Measurements from ENCODE around the gene CAPRIN2. TPM values are rescaled to one million over a fixed set of nuclear protein-coding genes. Genes with fewer than 3 reads are reported as not detected.

The CAPRIN2 gene
- total RNA-seq, 1 experiment from 2014 or later, result 123 TPM

DNA sequence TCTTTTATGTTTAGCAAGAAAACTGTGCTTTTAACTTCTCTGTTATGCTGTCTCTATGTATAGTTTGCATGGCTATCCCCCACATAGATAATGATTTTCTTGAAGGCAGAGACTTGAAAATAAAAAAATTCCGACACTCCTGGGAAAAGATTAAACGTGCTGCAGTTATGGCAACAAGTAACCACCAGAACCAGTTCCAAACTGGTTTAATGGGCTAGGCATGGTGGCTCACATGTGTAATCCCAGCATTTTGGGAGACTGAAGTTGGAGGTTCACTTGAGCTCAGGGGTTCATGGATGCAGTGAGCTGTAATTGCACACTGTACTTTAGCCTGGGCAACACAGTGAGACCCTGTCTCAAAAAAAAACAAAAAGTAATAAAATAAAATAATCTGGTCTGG, 15.1 kb upstream of the CAPRIN2 start:
- no CpG with 5 or more reads among the region's 2 CpGs for WGBS (ENCODE audit: extremely low coverage, insufficient read length, low lambda C conversion rate)
- H3K9ac ChIP-seq (ENCODE audit: extremely low read depth, insufficient read length, low read length), result no peak overlapping the region
- no peak overlapping the region for H3K27ac Mint-ChIP-seq
- H2AK5ac ChIP-seq (ENCODE audit: insufficient read length, low read length), result no peak overlapping the region
- peaks cover 10 to 17% (median 11%) of the 10 kb centered on the region in 3 experiments for H3K36me3 Mint-ChIP-seq (ENCODE audit: insufficient read depth in 1 of 3, low read depth in 3 of 3)
- no peak overlapping the region for H3K27ac ChIP-seq (ENCODE audit: insufficient read length, low read depth, low read length)
- H2BK20ac ChIP-seq (ENCODE audit: low read depth, low read length, poor library complexity, severe bottlenecking), result no peak overlapping the region
- H3K27me3 ChIP-seq (ENCODE audit: insufficient read depth, low read length), result no peaks in the 10 kb centered on the region
- H4K20me1 ChIP-seq (ENCODE audit: control insufficient read depth, insufficient read depth, insufficient read length), result no peaks in the 10 kb centered on the region
- TF ChIP-seq CTCF (conservative IDR thresholded peaks at IDR 0.05), result no peak
- H3K23me2 ChIP-seq (ENCODE audit: insufficient read length, low read depth, low read length, poor library complexity, severe bottlenecking), result no peaks in the 10 kb centered on the region
- H3K4ac ChIP-seq (ENCODE audit: low read depth, low read length), result no peak overlapping the region
- H3K23ac ChIP-seq (ENCODE audit: insufficient read length, low read depth, low read length), result no peak overlapping the region
- no peak overlapping the region for H2AFZ ChIP-seq (ENCODE audit: low read length)
- no peaks in the 10 kb centered on the region for H3K79me1 ChIP-seq (ENCODE audit: insufficient read depth, low read depth, low read length, poor library complexity, severe bottlenecking)
- no peak overlapping the region for H3K4me3 Mint-ChIP-seq
- no peak overlapping the region for H2BK120ac ChIP-seq (ENCODE audit: low read depth, low read length, poor library complexity, severe bottlenecking)
- no peak overlapping the region for H2BK15ac ChIP-seq (ENCODE audit: low read depth, low read length)
- no peak overlapping the region for H3K18ac ChIP-seq (ENCODE audit: insufficient read length, low read depth, low read length)
- H3K4me2 ChIP-seq (ENCODE audit: insufficient read depth, insufficient read length, low read length), result no peak overlapping the region
- H3K56ac ChIP-seq (ENCODE audit: insufficient read length, low read depth, low read length), result no peak overlapping the region
- peaks cover 4% of the 10 kb centered on the region for H3K9me3 ChIP-seq (ENCODE audit: control insufficient read depth, low read depth, low read length)
- H4K8ac ChIP-seq (replicated peaks; ENCODE audit: insufficient read length, low read depth, low read length), result no peak overlapping the region
- no peaks in the 10 kb centered on the region; the same call in none of the 2 replicates for H3K27me3 Mint-ChIP-seq (ENCODE audit: low read depth)
- no peaks in the 10 kb centered on the region for H3K4me1 ChIP-seq (ENCODE audit: insufficient read depth, low read length)
- peaks cover 5 to 27% of the 10 kb centered on the region in 2 experiments; a peak in 3 of 4 replicates for H3K4me1 Mint-ChIP-seq
- no peak overlapping the region for H2BK5ac ChIP-seq (ENCODE audit: insufficient read length, low read length)
- no peak for DNase-seq
- H3K14ac ChIP-seq (ENCODE audit: insufficient read depth, low read length), result no peak overlapping the region
- H3K79me2 ChIP-seq (ENCODE audit: insufficient read depth, low read length), result no peaks in the 10 kb centered on the region
- H4K5ac ChIP-seq (ENCODE audit: insufficient read length, low read depth, low read length), result no peak overlapping the region
- peaks cover 18 to 29% of the 10 kb centered on the region in 2 experiments; a peak in 4 of 5 replicates for H3K9me3 Mint-ChIP-seq
- no peak overlapping the region for H4K91ac ChIP-seq (ENCODE audit: insufficient read length, low read depth, low read length)
- no peak overlapping the region for H2BK12ac ChIP-seq (ENCODE audit: insufficient read length, low read depth, low read length)
- no peak overlapping the region for H3T11ph ChIP-seq (ENCODE audit: low read length)

Measured in H9 (cell line).